ENCODE measurements around the gene MED27. TPM values are rescaled to one million over a fixed set of nuclear protein-coding genes. Genes with fewer than 3 reads are reported as not detected.

MED27 gene
- total and polyA plus RNA-seq, 2 of the 13 experiments (the other 11 are each of a cell fraction or from before 2014, with no cell fraction given), result 16.9 to 19.0 TPM

- TF ChIP-seq ZNF576 (CRISPR knock-in tag; IDR thresholded peaks at IDR 0.05), result no peak
- TF ChIP-seq HOXA3 (CRISPR knock-in tag; IDR thresholded peaks at IDR 0.05), result peak; percentile 84
- peak; percentile 97 for TF ChIP-seq ZNF564 (CRISPR knock-in tag; IDR thresholded peaks at IDR 0.05)
- TF ChIP-seq SNAPC5 (CRISPR knock-in tag; IDR thresholded peaks at IDR 0.05; ENCODE audit: borderline replicate concordance), result peak; percentile 86
- peak; percentile 88; the same call in 1 of the 2 replicates for TF ChIP-seq SPEN (CRISPR knock-in tag; IDR thresholded peaks at IDR 0.05; ENCODE audit: low read depth)
- TF ChIP-seq, protein P1, sequence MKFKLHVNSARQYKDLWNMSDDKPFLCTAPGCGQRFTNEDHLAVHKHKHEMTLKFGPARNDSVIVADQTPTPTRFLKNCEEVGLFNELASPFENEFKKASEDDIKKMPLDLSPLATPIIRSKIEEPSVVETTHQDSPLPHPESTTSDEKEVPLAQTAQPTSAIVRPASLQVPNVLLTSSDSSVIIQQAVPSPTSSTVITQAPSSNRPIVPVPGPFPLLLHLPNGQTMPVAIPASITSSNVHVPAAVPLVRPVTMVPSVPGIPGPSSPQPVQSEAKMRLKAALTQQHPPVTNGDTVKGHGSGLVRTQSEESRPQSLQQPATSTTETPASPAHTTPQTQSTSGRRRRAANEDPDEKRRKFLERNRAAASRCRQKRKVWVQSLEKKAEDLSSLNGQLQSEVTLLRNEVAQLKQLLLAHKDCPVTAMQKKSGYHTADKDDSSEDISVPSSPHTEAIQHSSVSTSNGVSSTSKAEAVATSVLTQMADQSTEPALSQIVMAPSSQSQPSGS (CRISPR knock-in tag; IDR thresholded peaks at IDR 0.05), result peak; percentile 94
- 0 out of 2 replicates have a peak, but pooled peaks have one; percentile 42 for TF ChIP-seq DR1 (CRISPR knock-in tag; IDR thresholded peaks at IDR 0.05)
- TF ChIP-seq, protein P2, sequence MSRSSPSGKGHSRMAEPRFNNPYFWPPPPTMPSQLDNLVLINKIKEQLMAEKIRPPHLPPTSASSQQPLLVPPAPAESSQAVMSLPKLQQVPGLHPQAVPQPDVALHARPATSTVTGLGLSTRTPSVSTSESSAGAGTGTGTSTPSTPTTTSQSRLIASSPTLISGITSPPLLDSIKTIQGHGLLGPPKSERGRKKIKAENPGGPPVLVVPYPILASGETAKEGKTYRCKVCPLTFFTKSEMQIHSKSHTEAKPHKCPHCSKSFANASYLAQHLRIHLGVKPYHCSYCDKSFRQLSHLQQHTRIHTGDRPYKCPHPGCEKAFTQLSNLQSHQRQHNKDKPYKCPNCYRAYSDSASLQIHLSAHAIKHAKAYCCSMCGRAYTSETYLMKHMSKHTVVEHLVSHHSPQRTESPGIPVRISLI (CRISPR knock-in tag; IDR thresholded peaks at IDR 0.05; ENCODE audit: borderline replicate concordance), result no peak; the same call in 1 of the 2 replicates
- peak; percentile 71; the same call in 1 of the 2 replicates for TF ChIP-seq AHDC1 (CRISPR knock-in tag; IDR thresholded peaks at IDR 0.05; ENCODE audit: borderline replicate concordance)
- TF ChIP-seq ETS1 (CRISPR knock-in tag; IDR thresholded peaks at IDR 0.05), result peak; percentile 98
- peak; percentile 99 for TF ChIP-seq ZNF232 (CRISPR knock-in tag; IDR thresholded peaks at IDR 0.05; ENCODE audit: borderline replicate concordance)
- TF ChIP-seq ZNF547 (CRISPR knock-in tag; IDR thresholded peaks at IDR 0.05), result peak; percentile 71; the same call in 1 of the 2 replicates
- TF ChIP-seq ZNF263 (CRISPR knock-in tag; IDR thresholded peaks at IDR 0.05), result peak; percentile 86
- TF ChIP-seq HCFC1 (IDR thresholded peaks at IDR 0.05; ENCODE audit: low read depth, low read length), result no peak
- peak; percentile 94 for TF ChIP-seq PBX3 (CRISPR knock-in tag; IDR thresholded peaks at IDR 0.05; ENCODE audit: borderline replicate concordance)
- TF ChIP-seq MTF1 (CRISPR knock-in tag; IDR thresholded peaks at IDR 0.05), result peak; percentile 90
These were observed 34.5 kb upstream of the MED27 start (continued) for GRCh38 chr9:132114102-132114707.
